H9 (cell line): ENCODE results near the gene LFNG. TPM values are rescaled to one million over a fixed set of nuclear protein-coding genes. Genes with fewer than 3 reads are reported as not detected.

Experiments used
- DNase-seq: peaks from one replicate; pipeline ENCODE4 v3.0.0-alpha.2; 2017
- H2AFZ ChIP-seq: one replicate; pipeline ENCODE4 v1.6.1; 2013; ENCODE audit warnings: mild to moderate bottlenecking, low read length, control low read depth, moderate library complexity
- H2AK5ac ChIP-seq: 2 replicates; pipeline ENCODE4 v1.6.1; 2013; ENCODE audit warnings: low read length, control low read depth, mixed read lengths; ENCODE audit not compliant: insufficient read length
- H2BK120ac ChIP-seq: one replicate; pipeline ENCODE4 v1.6.1; 2013; ENCODE audit warnings: low read depth, mild to moderate bottlenecking, low read length, control low read depth, inconsistent platforms; ENCODE audit not compliant: poor library complexity, severe bottlenecking
- H2BK12ac ChIP-seq: 2 replicates; pipeline ENCODE4 v1.6.1; 2013; ENCODE audit warnings: low read length, control low read depth, mixed read lengths, low read depth; ENCODE audit not compliant: insufficient read length
- H2BK15ac ChIP-seq: 2 replicates; pipeline ENCODE4 v1.6.1; 2013; ENCODE audit warnings: low read depth, low read length, control low read depth
- H2BK20ac ChIP-seq: one replicate; pipeline ENCODE4 v1.6.1; 2013; ENCODE audit warnings: low read depth, mild to moderate bottlenecking, low read length, control low read depth, inconsistent platforms; ENCODE audit not compliant: poor library complexity, severe bottlenecking
- H2BK5ac ChIP-seq: 2 replicates; pipeline ENCODE4 v1.6.1; 2013; ENCODE audit warnings: low read length, control low read depth, mixed read lengths; ENCODE audit not compliant: insufficient read length
- H3K14ac ChIP-seq: 2 replicates; pipeline ENCODE4 v1.6.1; 2013; ENCODE audit warnings: low read length, control low read depth; ENCODE audit not compliant: insufficient read depth
- H3K18ac ChIP-seq: 2 replicates; pipeline ENCODE4 v1.6.1; 2013; ENCODE audit warnings: low read depth, mild to moderate bottlenecking, mixed read lengths, low read length, control low read depth; ENCODE audit not compliant: insufficient read length
- H3K23ac ChIP-seq: 2 replicates; pipeline ENCODE4 v1.6.1; 2013; ENCODE audit warnings: low read length, control low read depth, mixed read lengths, low read depth; ENCODE audit not compliant: insufficient read length
- H3K23me2 ChIP-seq: 2 replicates; pipeline ENCODE4 v1.6.1; 2013; ENCODE audit warnings: low read depth, mild to moderate bottlenecking, mixed read lengths, low read length, control low read depth; ENCODE audit not compliant: insufficient read length, poor library complexity, severe bottlenecking
- H3K27ac ChIP-seq: 2 replicates; pipeline ENCODE4 v1.5.1; 2013; ENCODE audit warnings: low read length, control low read depth, mixed read lengths, low read depth; ENCODE audit not compliant: insufficient read length
- H3K27me3 ChIP-seq: 2 replicates; pipeline ENCODE4 v1.6.1; 2013; ENCODE audit warnings: low read length, control low read depth, inconsistent platforms; ENCODE audit not compliant: insufficient read depth
- H3K4ac ChIP-seq: 2 replicates; pipeline ENCODE4 v1.6.1; 2013; ENCODE audit warnings: low read depth, mild to moderate bottlenecking, control low read depth, inconsistent platforms, low read length, moderate library complexity
- H3K4me1 ChIP-seq: 2 replicates; pipeline ENCODE4 v1.6.1; 2013; ENCODE audit warnings: low read length, control low read depth, inconsistent platforms; ENCODE audit not compliant: insufficient read depth
- H3K4me2 ChIP-seq: 2 replicates; pipeline ENCODE4 v1.6.1; 2013; ENCODE audit warnings: low read length, control low read depth, mixed read lengths; ENCODE audit not compliant: insufficient read length, insufficient read depth
- H3K56ac ChIP-seq: 2 replicates; pipeline ENCODE4 v1.6.1; 2013; ENCODE audit warnings: low read depth, mild to moderate bottlenecking, mixed read lengths, low read length, control low read depth; ENCODE audit not compliant: insufficient read length
- H3K79me1 ChIP-seq: 2 replicates; pipeline ENCODE4 v1.6.1; 2013; ENCODE audit warnings: low read depth, mild to moderate bottlenecking, moderate library complexity, low read length, control low read depth, inconsistent platforms; ENCODE audit not compliant: insufficient read depth, poor library complexity, severe bottlenecking
- H3K79me2 ChIP-seq: 2 replicates; pipeline ENCODE4 v1.6.1; 2013; ENCODE audit warnings: low read length, control low read depth, inconsistent platforms; ENCODE audit not compliant: insufficient read depth
- H3K9ac ChIP-seq: 2 replicates; pipeline ENCODE4 v1.6.1; 2013; ENCODE audit warnings: low read length, control low read depth, mixed read lengths; ENCODE audit not compliant: insufficient read length; ENCODE audit errors: extremely low read depth
- H3K9me3 ChIP-seq: one replicate; pipeline ENCODE4 v1.6.1; 2013; ENCODE audit warnings: low read depth, low read length, inconsistent platforms; ENCODE audit not compliant: control insufficient read depth
- H3T11ph ChIP-seq: one replicate; pipeline ENCODE4 v1.6.1; 2013; ENCODE audit warnings: mild to moderate bottlenecking, low read length, control low read depth, inconsistent platforms
- H4K20me1 ChIP-seq: one replicate; pipeline ENCODE4 v1.6.1; 2013; ENCODE audit not compliant: control insufficient read depth, insufficient read length, insufficient read depth
- H4K5ac ChIP-seq: 2 replicates; pipeline ENCODE4 v1.6.1; 2013; ENCODE audit warnings: low read depth, mild to moderate bottlenecking, mixed read lengths, low read length, control low read depth; ENCODE audit not compliant: insufficient read length
- H4K8ac ChIP-seq: replicated peaks from 2 replicates; pipeline ENCODE4 v1.6.1; 2013; ENCODE audit warnings: low read length, control low read depth, mixed read lengths, low read depth; ENCODE audit not compliant: insufficient read length
- H4K91ac ChIP-seq: 2 replicates; pipeline ENCODE4 v1.6.1; 2013; ENCODE audit warnings: low read depth, mild to moderate bottlenecking, moderate library complexity, mixed read lengths, low read length, control low read depth; ENCODE audit not compliant: insufficient read length
- H3K27ac Mint-ChIP-seq, 3 experiments: 2 replicates in 2 of 3; 3 replicates in 1 of 3; pipeline ENCODE4 v1.8.0; 2020 to 2021; ENCODE audit warnings: mixed read lengths in 3 of 3, mild to moderate bottlenecking in 1 of 3, moderate library complexity in 1 of 3
- H3K27me3 Mint-ChIP-seq: 2 replicates; pipeline ENCODE4 v1.8.0; 2021; ENCODE audit warnings: low read depth, mild to moderate bottlenecking, moderate library complexity, mixed read lengths
- H3K36me3 Mint-ChIP-seq, 3 experiments: 2 replicates in 2 of 3; 3 replicates in 1 of 3; pipeline ENCODE4 v1.8.0; 2020 to 2021; ENCODE audit warnings: low read depth in 3 of 3, mixed read lengths in 3 of 3; ENCODE audit not compliant: insufficient read depth in 1 of 3
- H3K4me1 Mint-ChIP-seq, 2 experiments: 2 replicates each; pipeline ENCODE4 v1.8.0; 2020; ENCODE audit warnings: mixed read lengths in 2 of 2
- H3K4me3 Mint-ChIP-seq, 2 experiments: 2 replicates in 1 of 2; 3 replicates in 1 of 2; pipeline ENCODE4 v1.8.0; 2020 to 2021; ENCODE audit warnings: mild to moderate bottlenecking in 2 of 2, mixed read lengths in 2 of 2, moderate library complexity in 1 of 2
- H3K9me3 Mint-ChIP-seq, 2 experiments: 2 replicates in 1 of 2; 3 replicates in 1 of 2; pipeline ENCODE4 v1.8.0; 2020; ENCODE audit warnings: mild to moderate bottlenecking in 2 of 2, mixed read lengths in 2 of 2, moderate library complexity in 1 of 2
- CTCF ChIP-seq: fragments of 200-600 bp; sonication (generic); conservative IDR thresholded peaks from 3 replicates; pipeline ENCODE4 v1.8.0; 2021; ENCODE audit warnings: antibody characterized with exemption, mild to moderate bottlenecking
- WGBS: extraction: QIAGEN DNeasy Blood & Tissue Kit; methylation state at CpG from one replicate; pipeline ENCODE4 v1.1.7; 2013; ENCODE audit warnings: missing lambda C conversion rate, low lambda C conversion rate, mixed read lengths; ENCODE audit not compliant: insufficient read length; ENCODE audit errors: extremely low coverage; 5-methylcytosine and 5-hydroxymethylcytosine counted together
- total RNA-seq: library from RNA; stranded (reverse); gene quantifications from 2 replicates; pipeline ENCODE4 v1.2.1, GENCODE V29; 2021

LFNG gene
- total RNA-seq, 1 experiment from 2014 or later: 52.9 TPM

- no peaks in the 10 kb centered on the region for H3K27me3 Mint-ChIP-seq
- Histone ChIP-seq H2BK12ac (no peak overlapping the region), H2BK5ac (no peak overlapping the region), H3K9ac (no peak overlapping the region), H2BK20ac (no peak overlapping the region), H3K27me3 (no peaks in the 10 kb centered on the region), H3K4ac (no peak overlapping the region), H2BK120ac (no peak overlapping the region), H4K5ac (no peak overlapping the region), H4K8ac (no peak overlapping the region), H3K23me2 (no peaks in the 10 kb centered on the region), H2AFZ (no peak overlapping the region), H3K4me2 (no peak overlapping the region), H2AK5ac (no peak overlapping the region), H3K4me1 (peaks cover 7% of the 10 kb centered on the region), H3K23ac (no peak overlapping the region), H3K9me3 (no peaks in the 10 kb centered on the region), H2BK15ac (no peak overlapping the region), H3K79me1 (no peaks in the 10 kb centered on the region), H3K27ac (no peak overlapping the region), H3K56ac (no peak overlapping the region), H3K79me2 (no peaks in the 10 kb centered on the region), H3T11ph (no peak overlapping the region), H3K18ac (no peak overlapping the region), H4K91ac (no peak overlapping the region), H4K20me1 (no peaks in the 10 kb centered on the region), H3K14ac (no peak overlapping the region)
- H3K4me3 Mint-ChIP-seq: peak overlapping the region in 1 of 2 experiments; percentile 62; a peak in 2 of 5 replicates
- no CpG with 5 or more reads among the region's 19 CpGs for WGBS
- no peaks in the 10 kb centered on the region; a peak in 1 of 7 replicates for H3K36me3 Mint-ChIP-seq
- no peak for DNase-seq
- no peak for TF ChIP-seq CTCF
- H3K27ac Mint-ChIP-seq: peak overlapping the region in 2 of 3 experiments; percentile 1 to 73; a peak in 2 of 7 replicates
- H3K9me3 Mint-ChIP-seq: no peaks in the 10 kb centered on the region; a peak in 2 of 5 replicates
- H3K4me1 Mint-ChIP-seq: peaks cover 21 to 39% of the 10 kb centered on the region in 2 experiments
These were observed 49.2 kb upstream of the LFNG start for GRCh38 chr7:2470204-2471021.
